Thoracic aorta (tissue), 2 donors: ENCODE data around the gene RCOR1. TPM values are rescaled to one million over a fixed set of nuclear protein-coding genes. Genes with fewer than 3 reads are reported as not detected.

Source experiments
- ATAC-seq: fragments of 150-250 bp; one replicate; pipeline ENCODE4 v1.8.0; 2017; ENCODE audit warnings: low read depth; ENCODE audit not compliant: insufficient number of reproducible peaks, low FRiP score
- DNase-seq: peaks from one replicate; pipeline ENCODE4 v3.0.0-alpha.2; 2020; ENCODE audit warnings: low spot score
- H3K27ac ChIP-seq, 2 donors: fragments of 200-600 bp; sonication (generic); 1 replicate in 1 of 2; 2 replicates in 1 of 2; pipeline ENCODE4 v1.5.1; 2016; ENCODE audit warnings: mild to moderate bottlenecking in 2 of 2, moderate library complexity in 2 of 2
- H3K27me3 ChIP-seq: fragments of 200-600 bp; sonication (generic); replicated peaks from 2 replicates; pipeline ENCODE4 v1.6.0; 2016; ENCODE audit warnings: mild to moderate bottlenecking; ENCODE audit not compliant: insufficient read depth
- H3K36me3 ChIP-seq: fragments of 200-600 bp; sonication (generic); one replicate; pipeline ENCODE4 v1.5.1; 2016
- H3K4me1 ChIP-seq, 2 donors: fragments of 200-600 bp; sonication (generic); 1 replicate in 1 of 2; 2 replicates in 1 of 2; pipeline versions ENCODE4 v1.5.1 to v1.6.0; 2016; ENCODE audit warnings: low read depth in 2 of 2, mild to moderate bottlenecking in 1 of 2; ENCODE audit not compliant: control insufficient read depth in 1 of 2
- H3K4me3 ChIP-seq: fragments of 200-600 bp; sonication (generic); 2 replicates; pipeline ENCODE4 v1.5.1; 2016; ENCODE audit warnings: mild to moderate bottlenecking
- H3K9me3 ChIP-seq: fragments of 200-600 bp; sonication (generic); 2 replicates; pipeline ENCODE4 v1.5.1; 2016
- total RNA-seq, 2 donors: library from RNA; depleted of rRNA; stranded (reverse); fragments of >200 nt; gene quantifications; one replicate each; pipeline versions ENCODE4 v1.1.0 to v1.2.3, GENCODE V29; 2016
- TF ChIP-seq, protein P1 (sequence below): fragments of 200-600 bp; sonication (generic); IDR thresholded peaks from one replicate; pipeline ENCODE4 v1.5.1; 2019; ENCODE audit warnings: antibody characterized with exemption

The RCOR1 gene
- total RNA-seq, 2 donors from 2014 or later, result 6.5 to 17.1 TPM

DNA sequence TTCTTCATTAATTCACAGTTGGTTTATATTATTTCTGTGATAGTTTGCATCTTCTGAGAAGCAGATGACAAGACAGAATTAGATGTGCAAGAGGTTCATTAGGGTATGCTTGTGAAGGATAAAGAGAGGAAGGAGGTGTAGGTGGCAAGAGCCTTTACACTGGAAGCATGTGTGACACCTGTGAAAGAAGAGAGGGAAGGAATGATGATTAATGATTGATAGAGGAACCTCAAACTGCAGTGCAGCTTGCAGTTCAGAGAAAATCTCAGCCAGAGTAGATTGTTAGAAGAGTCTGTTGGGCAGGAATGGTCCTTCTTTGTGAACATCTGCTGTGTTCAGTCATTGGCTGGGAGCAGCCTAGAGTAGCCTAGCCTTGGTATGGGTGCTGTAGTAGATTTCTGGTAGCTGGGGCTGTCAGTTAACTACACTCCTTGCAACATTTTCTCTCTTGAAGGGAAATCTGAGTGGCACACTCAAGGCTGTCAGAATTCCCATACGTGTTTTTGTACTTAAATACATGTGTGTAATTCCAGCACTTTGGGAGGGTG is 9.0 kb downstream of the RCOR1 start:
- no peak overlapping the region for H3K4me3 ChIP-seq
- TF ChIP-seq, protein P1, sequence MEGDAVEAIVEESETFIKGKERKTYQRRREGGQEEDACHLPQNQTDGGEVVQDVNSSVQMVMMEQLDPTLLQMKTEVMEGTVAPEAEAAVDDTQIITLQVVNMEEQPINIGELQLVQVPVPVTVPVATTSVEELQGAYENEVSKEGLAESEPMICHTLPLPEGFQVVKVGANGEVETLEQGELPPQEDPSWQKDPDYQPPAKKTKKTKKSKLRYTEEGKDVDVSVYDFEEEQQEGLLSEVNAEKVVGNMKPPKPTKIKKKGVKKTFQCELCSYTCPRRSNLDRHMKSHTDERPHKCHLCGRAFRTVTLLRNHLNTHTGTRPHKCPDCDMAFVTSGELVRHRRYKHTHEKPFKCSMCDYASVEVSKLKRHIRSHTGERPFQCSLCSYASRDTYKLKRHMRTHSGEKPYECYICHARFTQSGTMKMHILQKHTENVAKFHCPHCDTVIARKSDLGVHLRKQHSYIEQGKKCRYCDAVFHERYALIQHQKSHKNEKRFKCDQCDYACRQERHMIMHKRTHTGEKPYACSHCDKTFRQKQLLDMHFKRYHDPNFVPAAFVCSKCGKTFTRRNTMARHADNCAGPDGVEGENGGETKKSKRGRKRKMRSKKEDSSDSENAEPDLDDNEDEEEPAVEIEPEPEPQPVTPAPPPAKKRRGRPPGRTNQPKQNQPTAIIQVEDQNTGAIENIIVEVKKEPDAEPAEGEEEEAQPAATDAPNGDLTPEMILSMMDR, result no peak
- H3K36me3 ChIP-seq, result no peaks in the 10 kb centered on the region
- DNase-seq (no peak), ATAC-seq (no peak)
- no peaks in the 10 kb centered on the region for H3K4me1 ChIP-seq
- H3K9me3 ChIP-seq, result no peaks in the 10 kb centered on the region
- H3K27ac ChIP-seq, result no peak overlapping the region
- no peaks in the 10 kb centered on the region for H3K27me3 ChIP-seq

DNA sequence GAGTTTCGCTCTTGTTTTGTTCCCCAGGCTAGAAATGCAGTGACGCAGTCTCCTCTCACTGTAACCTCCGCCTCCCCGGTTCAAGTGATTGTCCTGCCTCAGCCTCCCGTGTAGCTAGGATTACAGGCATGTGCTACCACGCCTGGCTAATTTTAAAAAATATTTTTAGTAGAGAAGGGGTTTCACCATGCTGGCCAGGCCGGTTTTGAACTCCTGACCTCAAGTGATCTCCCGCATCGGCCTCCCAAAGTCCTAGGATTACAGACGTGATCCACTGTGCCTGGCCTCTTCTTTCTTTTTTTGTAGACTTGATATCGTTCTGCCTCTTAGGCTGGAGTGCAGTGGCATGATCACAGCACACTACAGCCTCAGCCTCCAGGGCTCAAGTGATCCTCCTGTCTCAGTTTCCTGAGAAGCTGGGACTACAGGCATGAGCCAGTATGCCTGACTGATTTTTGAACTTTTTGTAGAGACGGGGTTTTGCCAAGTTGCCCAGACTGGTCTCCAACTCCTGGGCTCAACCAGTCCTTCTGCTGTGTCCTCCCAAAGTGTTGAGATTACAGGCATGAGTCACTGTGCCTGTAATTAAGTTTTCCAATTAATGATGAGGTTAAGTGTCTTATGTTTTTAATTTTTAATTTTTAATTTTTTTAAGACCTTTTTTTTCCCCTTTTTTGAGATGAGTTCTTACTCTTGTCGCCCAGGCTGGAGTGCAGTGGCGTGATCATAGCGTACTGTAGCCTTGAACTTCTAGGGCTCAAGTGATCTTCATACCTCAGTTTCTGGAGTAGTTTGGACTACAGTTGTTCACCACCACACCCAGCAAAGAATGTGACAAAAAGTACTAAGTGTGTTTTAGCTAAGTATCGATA is 10.2 kb downstream of the RCOR1 start:
- no peak for DNase-seq
- ATAC-seq, result no peak
- TF ChIP-seq, protein P1, result no peak
- H3K27ac ChIP-seq, result no peak overlapping the region
- H3K4me1 ChIP-seq, result peaks cover 0 to 5% of the 10 kb centered on the region in 2 donors
- H3K9me3 ChIP-seq, result no peaks in the 10 kb centered on the region
- no peaks in the 10 kb centered on the region for H3K36me3 ChIP-seq
- no peaks in the 10 kb centered on the region for H3K27me3 ChIP-seq
- no peak overlapping the region for H3K4me3 ChIP-seq

DNA sequence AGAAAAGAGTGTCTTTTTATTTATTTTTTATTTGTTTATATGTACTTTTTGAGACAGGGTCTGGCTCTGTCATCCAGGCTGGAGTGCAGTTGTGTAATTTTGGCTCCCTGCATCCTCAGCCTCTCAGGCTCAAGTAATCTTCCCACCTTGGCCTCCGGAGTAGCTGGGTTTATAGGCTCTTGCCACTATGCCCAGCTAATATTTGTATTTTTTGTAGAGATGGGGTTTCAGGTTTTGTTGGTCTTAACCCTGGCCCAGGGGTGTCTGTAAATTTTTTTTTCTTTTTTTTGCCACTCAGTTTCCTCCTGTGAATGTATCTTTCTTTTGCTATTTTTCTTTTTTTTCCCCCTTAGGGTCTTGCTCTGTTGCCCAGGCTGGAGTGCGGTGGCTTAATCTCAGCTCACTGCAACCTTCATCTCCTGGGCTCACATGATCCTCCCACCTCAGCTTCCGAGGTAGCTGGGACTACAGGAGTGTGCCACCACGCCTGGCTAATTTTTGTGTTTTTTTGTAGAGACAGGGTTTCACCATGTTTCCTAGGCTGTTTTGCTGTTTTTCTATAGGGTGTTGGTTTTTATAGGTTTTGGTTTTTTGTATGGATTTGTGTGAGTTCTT is 11.0 kb downstream of the RCOR1 start:
- TF ChIP-seq, protein P1, result no peak
- DNase-seq (no peak), ATAC-seq (no peak)
- Histone ChIP-seq H3K27ac (no peak overlapping the region), H3K4me3 (no peak overlapping the region), H3K9me3 (no peaks in the 10 kb centered on the region), H3K4me1 (peaks cover 0 to 7% of the 10 kb centered on the region in 2 donors), H3K27me3 (no peaks in the 10 kb centered on the region), H3K36me3 (no peaks in the 10 kb centered on the region)

DNA sequence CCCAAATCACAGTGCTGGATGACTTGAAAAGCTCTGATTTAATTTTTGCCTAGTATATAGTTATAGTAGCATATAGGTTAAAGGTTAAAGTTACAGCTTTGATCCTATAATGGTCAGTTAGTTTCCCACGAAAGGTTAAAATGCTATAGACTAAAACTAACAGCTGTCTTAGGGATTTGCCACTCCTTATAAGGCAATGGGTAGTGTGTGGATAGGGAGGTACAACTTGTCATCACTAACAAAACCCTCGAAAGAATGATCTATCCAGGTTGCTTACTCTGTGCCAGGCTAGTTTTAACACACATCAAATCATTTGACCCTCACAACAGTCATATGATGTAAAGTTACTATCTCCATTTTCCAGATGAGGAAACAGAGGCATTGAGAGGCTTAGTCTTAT is 11.7 kb downstream of the RCOR1 start:
- H3K27me3 ChIP-seq, result no peaks in the 10 kb centered on the region
- no peak overlapping the region for H3K27ac ChIP-seq
- H3K9me3 ChIP-seq, result no peaks in the 10 kb centered on the region
- no peak for DNase-seq
- H3K4me3 ChIP-seq, result no peak overlapping the region
- H3K4me1 ChIP-seq, result peaks cover 0 to 7% of the 10 kb centered on the region in 2 donors
- ATAC-seq, result no peak
- H3K36me3 ChIP-seq, result no peaks in the 10 kb centered on the region
- TF ChIP-seq, protein P1, result no peak

DNA sequence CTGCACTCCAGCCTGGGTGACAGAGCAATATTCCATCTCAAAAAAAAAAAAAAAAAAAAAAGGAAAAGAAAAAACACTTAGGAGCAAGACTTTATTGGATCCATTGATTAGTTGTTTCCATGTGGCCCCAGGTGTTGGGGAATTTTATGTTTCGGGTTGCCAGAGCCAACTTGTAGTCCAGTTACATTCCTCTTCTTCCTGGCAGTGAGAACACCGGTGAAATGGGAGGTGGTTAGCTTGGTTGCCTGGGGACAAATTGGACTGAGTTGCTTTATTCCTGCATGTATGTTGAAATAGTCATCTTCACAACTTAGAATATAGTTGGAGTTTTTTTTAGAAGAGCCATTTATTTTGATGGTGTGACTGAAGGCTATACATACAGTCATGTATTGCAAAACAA is 12.6 kb downstream of the RCOR1 start:
- DNase-seq, result no peak
- Histone ChIP-seq H3K4me1 (peaks cover 0 to 7% of the 10 kb centered on the region in 2 donors), H3K4me3 (no peak overlapping the region), H3K27ac (no peak overlapping the region), H3K27me3 (no peaks in the 10 kb centered on the region), H3K36me3 (no peaks in the 10 kb centered on the region), H3K9me3 (no peaks in the 10 kb centered on the region)
- TF ChIP-seq, protein P1, result no peak
- ATAC-seq, result no peak
